Mononuclear cell (primary cell): ENCODE measurements around the gene GINS1. TPM values are rescaled to one million over a fixed set of nuclear protein-coding genes. Genes with fewer than 3 reads are reported as not detected.

Experiments used
- H3K27me3 ChIP-seq: 2 replicates; pipeline ENCODE4 v1.6.0; 2011; ENCODE audit warnings: low read length, control low read depth; ENCODE audit not compliant: insufficient read depth
- H3K4me1 ChIP-seq: 2 replicates; pipeline ENCODE4 v1.5.1; 2011; ENCODE audit warnings: mild to moderate bottlenecking, low read length, control low read depth; ENCODE audit not compliant: insufficient read depth
- H3K4me3 ChIP-seq: 2 replicates; pipeline ENCODE4 v1.5.1; 2011; ENCODE audit warnings: mild to moderate bottlenecking, low read length, moderate library complexity
- H3K9me3 ChIP-seq: 2 replicates; pipeline ENCODE4 v1.5.1; 2011; ENCODE audit warnings: low read depth, mild to moderate bottlenecking, control low read depth, low read length
- total RNA-seq: library from RNA; depleted of rRNA; stranded (reverse); fragments of >200 nt; gene quantifications from one replicate; pipeline ENCODE4 v1.2.3, GENCODE V29; 2012

Gene GINS1
- total RNA-seq, 1 donor: 0.21 TPM

GRCh38 chr20:25402583-25402982 is 4.9 kb upstream of the GINS1 start:
- no peak overlapping the region for H3K4me3 ChIP-seq
- peaks cover 4% of the 10 kb centered on the region for H3K4me1 ChIP-seq
- H3K9me3 ChIP-seq: peaks cover 5% of the 10 kb centered on the region
- H3K27me3 ChIP-seq: no peaks in the 10 kb centered on the region

- Histone ChIP-seq H3K9me3 (peaks cover 3% of the 10 kb centered on the region), H3K27me3 (no peaks in the 10 kb centered on the region), H3K4me3 (peak overlapping the region; percentile 68), H3K4me1 (peaks cover 18% of the 10 kb centered on the region)
Observed at GRCh38 chr20:25408170-25408547, 686 bp downstream of the GINS1 start.

- Histone ChIP-seq H3K27me3 (no peaks in the 10 kb centered on the region), H3K4me3 (no peak overlapping the region), H3K4me1 (peaks cover 18% of the 10 kb centered on the region), H3K9me3 (no peaks in the 10 kb centered on the region)
Observed at GRCh38 chr20:25408890-25409289, 1.4 kb downstream of the GINS1 start.

DNA sequence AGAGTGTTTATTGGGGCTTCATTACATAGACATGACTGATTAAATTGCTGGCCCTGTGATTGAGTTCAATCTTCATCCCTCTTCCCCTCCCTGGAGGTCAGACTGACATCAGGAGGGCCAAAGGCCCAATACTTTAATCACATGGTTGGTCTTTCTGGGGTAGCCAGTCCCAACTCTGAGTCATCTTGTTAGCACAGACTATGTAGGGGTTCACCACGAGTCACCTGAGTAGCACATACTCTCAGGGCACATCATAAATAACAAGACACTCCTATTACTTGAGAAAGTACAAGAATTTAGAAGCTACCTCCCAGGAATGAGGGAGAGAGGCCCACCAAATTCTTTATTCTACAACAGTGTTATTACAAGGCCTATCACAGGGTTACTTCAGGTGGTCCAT is 11.3 kb downstream of the GINS1 start:
- H3K4me3 ChIP-seq: no peak overlapping the region
- H3K27me3 ChIP-seq: no peaks in the 10 kb centered on the region
- no peaks in the 10 kb centered on the region for H3K9me3 ChIP-seq

GRCh38 chr20:25421102-25421501 is 13.6 kb downstream of the GINS1 start:
- Histone ChIP-seq H3K4me1 (no peaks in the 10 kb centered on the region), H3K27me3 (no peaks in the 10 kb centered on the region), H3K4me3 (no peak overlapping the region), H3K9me3 (no peaks in the 10 kb centered on the region)

More for the DNA sequence above, 11.3 kb downstream of the GINS1 start:
- no peaks in the 10 kb centered on the region for H3K4me1 ChIP-seq

DNA sequence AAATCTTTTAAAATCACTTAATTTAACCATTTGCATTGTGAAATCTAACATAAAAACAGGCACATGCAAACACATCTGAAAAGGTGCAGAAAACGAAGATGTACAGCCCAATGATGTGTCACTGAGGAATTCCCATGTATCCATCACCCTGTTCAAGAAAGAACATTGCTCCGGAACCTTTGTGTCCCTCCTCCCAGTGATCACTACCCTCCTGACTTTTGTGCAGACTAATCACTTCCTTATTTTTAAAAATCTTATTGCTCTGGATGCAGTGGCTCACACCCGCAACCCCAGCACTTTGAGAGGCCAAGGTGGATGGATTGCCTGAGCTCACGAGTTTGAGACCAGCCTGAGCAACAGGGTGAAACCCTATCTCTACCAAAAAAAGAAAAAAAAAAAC is 14.6 kb downstream of the GINS1 start:
- Histone ChIP-seq H3K4me3 (no peak overlapping the region), H3K27me3 (no peaks in the 10 kb centered on the region), H3K9me3 (no peaks in the 10 kb centered on the region), H3K4me1 (no peaks in the 10 kb centered on the region)

DNA sequence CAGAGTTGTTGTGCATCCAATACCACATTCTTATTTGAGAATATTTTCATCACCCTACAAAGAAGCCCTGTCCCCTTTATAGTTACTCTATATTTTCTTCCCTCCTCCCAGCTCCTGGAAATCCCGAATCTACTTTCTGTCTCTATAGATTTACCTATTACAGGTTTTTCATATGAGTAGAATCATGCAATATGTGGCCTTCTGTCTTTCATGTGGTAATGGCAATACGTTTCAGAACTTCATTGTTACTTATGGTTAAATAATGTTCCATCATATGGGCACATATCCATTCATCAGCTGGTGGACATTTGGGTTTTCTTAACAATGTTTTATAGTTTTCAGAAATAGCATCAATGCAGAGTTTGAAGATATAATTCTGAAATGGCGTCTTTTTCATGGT is 17.1 kb downstream of the GINS1 start:
- no peaks in the 10 kb centered on the region for H3K9me3 ChIP-seq
- no peak overlapping the region for H3K4me3 ChIP-seq
- no peaks in the 10 kb centered on the region for H3K4me1 ChIP-seq
- no peaks in the 10 kb centered on the region for H3K27me3 ChIP-seq

DNA sequence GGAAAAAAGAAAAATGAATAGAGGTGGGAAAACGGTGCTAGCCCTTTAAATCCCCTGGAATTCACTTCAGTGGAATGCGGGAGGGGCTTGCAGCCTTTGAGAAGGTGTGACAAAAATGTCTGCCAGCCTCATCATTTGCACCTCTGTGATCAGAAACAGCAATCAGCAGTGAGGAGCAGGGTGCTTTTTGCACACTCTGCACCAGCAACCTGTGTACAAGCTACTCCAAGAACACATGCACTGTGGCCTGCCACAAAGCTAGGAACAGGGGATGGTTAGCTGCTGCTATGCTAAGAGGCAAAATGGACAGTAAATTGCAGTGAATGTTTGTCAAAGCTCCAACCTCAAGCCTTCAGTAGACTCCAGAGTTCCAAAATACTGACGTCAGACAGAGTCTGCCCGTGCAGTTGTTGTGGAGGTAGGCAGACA is 29.7 kb downstream of the GINS1 start:
- no peaks in the 10 kb centered on the region for H3K27me3 ChIP-seq
- peaks cover 7% of the 10 kb centered on the region for H3K4me1 ChIP-seq
- H3K9me3 ChIP-seq: no peaks in the 10 kb centered on the region
- H3K4me3 ChIP-seq: no peak overlapping the region

- peaks cover 7% of the 10 kb centered on the region for H3K4me1 ChIP-seq
- no peak overlapping the region for H3K4me3 ChIP-seq
- H3K27me3 ChIP-seq: no peaks in the 10 kb centered on the region
- no peaks in the 10 kb centered on the region for H3K9me3 ChIP-seq
Observed at GRCh38 chr20:25439328-25439727, 31.9 kb downstream of the GINS1 start.

- Histone ChIP-seq H3K27me3 (no peaks in the 10 kb centered on the region), H3K4me3 (no peak overlapping the region), H3K9me3 (no peaks in the 10 kb centered on the region), H3K4me1 (peaks cover 1% of the 10 kb centered on the region)
Observed at GRCh38 chr20:25444556-25444955, 37.1 kb downstream of the GINS1 start.

- no peaks in the 10 kb centered on the region for H3K27me3 ChIP-seq
- H3K4me3 ChIP-seq: no peak overlapping the region
- no peaks in the 10 kb centered on the region for H3K9me3 ChIP-seq
- no peaks in the 10 kb centered on the region for H3K4me1 ChIP-seq
Observed at GRCh38 chr20:25447671-25448070, 40.2 kb downstream of the GINS1 start.

DNA sequence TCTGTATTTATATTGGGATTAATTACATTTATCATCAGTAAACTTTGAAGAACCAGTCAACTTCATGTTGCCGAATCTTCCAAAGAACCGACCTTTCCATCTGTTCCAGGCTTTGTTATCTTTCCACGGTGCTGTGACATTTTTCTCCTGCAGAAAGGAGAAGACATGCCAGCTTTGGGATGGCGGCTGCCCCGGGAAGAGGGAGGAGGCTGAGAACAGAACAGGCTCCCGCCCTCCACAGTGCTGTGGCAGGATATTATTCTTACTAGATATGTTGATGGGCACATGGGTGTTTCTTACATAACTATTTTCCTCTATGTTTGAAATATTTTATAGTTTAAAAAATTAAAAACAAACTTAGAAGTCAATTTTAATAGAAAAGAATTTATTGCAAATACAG is 44.9 kb downstream of the GINS1 start:
- Histone ChIP-seq H3K9me3 (no peaks in the 10 kb centered on the region), H3K4me1 (no peaks in the 10 kb centered on the region)

GRCh38 chr20:25453035-25453810 is 45.8 kb downstream of the GINS1 start:
- Histone ChIP-seq H3K4me3 (no peak overlapping the region), H3K4me1 (no peaks in the 10 kb centered on the region), H3K9me3 (no peaks in the 10 kb centered on the region), H3K27me3 (no peaks in the 10 kb centered on the region)

More for the DNA sequence above, 44.9 kb downstream of the GINS1 start:
- H3K27me3 ChIP-seq: no peaks in the 10 kb centered on the region
- no peak overlapping the region for H3K4me3 ChIP-seq

DNA sequence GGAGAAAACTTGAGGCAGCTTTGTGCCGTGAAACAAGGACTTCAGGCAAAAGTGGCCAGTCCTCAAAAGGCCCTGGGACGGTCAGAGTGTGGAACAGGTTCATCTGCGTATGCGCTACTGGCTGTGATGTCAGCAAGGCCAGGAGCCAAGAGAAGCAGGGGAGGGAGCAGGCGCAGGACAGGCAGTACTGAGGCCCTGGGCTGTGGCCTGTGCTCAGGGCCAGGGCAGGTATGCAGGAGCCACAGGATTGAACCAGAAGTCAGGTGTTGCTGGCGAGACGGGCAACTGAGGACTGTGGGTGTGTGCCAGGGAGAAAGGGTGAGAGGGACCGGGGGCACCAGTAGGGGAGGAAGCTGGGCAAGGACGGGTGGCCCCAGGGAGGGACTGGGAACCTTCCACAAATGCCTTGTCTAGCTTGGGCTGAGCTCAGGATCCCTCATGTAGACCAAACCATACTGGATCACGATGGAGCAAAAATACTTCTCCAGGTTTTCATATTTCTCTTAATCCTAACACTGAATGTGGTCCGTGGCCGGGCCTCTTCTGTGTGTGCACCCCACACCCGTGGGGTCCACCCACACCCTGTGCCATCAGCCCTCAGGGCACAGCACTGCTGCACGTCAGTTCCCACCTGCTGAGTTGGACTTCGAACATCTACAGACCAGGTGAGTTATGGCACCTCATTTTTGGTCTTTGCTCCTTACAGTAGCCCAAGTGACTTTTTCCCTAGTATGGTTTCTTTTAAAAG is 46.9 kb downstream of the GINS1 start:
- no peaks in the 10 kb centered on the region for H3K4me1 ChIP-seq
- H3K4me3 ChIP-seq: no peak overlapping the region
- H3K9me3 ChIP-seq: no peaks in the 10 kb centered on the region
- H3K27me3 ChIP-seq: no peaks in the 10 kb centered on the region

- H3K4me1 ChIP-seq: peaks cover 11% of the 10 kb centered on the region
- no peak overlapping the region for H3K4me3 ChIP-seq
- H3K27me3 ChIP-seq: no peaks in the 10 kb centered on the region
- H3K9me3 ChIP-seq: no peaks in the 10 kb centered on the region
Observed at GRCh38 chr20:25457886-25458680, 50.6 kb downstream of the GINS1 start.
